Mesenchymal stem cell (in vitro differentiated cells and primary cell): ENCODE measurements around the gene TAPT1.
A peak's percentile ranks its signal among the peaks of the same experiment; 100 is the strongest.

ENCODE experiments used
- DNase-seq: peaks from one replicate; pipeline ENCODE4 v3.0.0-alpha.2; 2013
- H2AFZ ChIP-seq: one replicate; pipeline ENCODE4 v1.6.1; 2013; ENCODE audit warnings: low read depth, mild to moderate bottlenecking, control low read depth, inconsistent platforms, low read length, moderate library complexity
- H2AK5ac ChIP-seq: 2 replicates; pipeline ENCODE4 v1.6.1; 2013; ENCODE audit warnings: low read length, moderate library complexity, mild to moderate bottlenecking, inconsistent platforms; ENCODE audit not compliant: severe bottlenecking
- H2BK120ac ChIP-seq: one replicate; pipeline ENCODE4 v1.6.1; 2013; ENCODE audit warnings: low read depth, mild to moderate bottlenecking, inconsistent platforms, low read length, moderate library complexity
- H2BK12ac ChIP-seq, 2 experiments: one replicate each; pipeline ENCODE4 v1.6.1; 2013; ENCODE audit warnings: inconsistent platforms in 2 of 2, low read length in 2 of 2, mild to moderate bottlenecking in 2 of 2, moderate library complexity in 2 of 2, control low read depth in 1 of 2
- H2BK15ac ChIP-seq: one replicate; pipeline ENCODE4 v1.6.1; 2013; ENCODE audit warnings: mild to moderate bottlenecking, low read depth, inconsistent platforms; ENCODE audit not compliant: poor library complexity, severe bottlenecking
- H2BK5ac ChIP-seq: 2 replicates; pipeline ENCODE4 v1.6.1; 2013; ENCODE audit warnings: low read depth, mild to moderate bottlenecking, low read length, control low read depth, inconsistent platforms; ENCODE audit not compliant: poor library complexity, severe bottlenecking
- H3K14ac ChIP-seq, 2 experiments: one replicate each; pipeline ENCODE4 v1.6.1; 2013; ENCODE audit warnings: inconsistent platforms in 2 of 2, low read length in 2 of 2, control low read depth in 1 of 2, mild to moderate bottlenecking in 1 of 2, moderate library complexity in 1 of 2
- H3K18ac ChIP-seq, 2 experiments: one replicate each; pipeline ENCODE4 v1.6.1; 2013; ENCODE audit warnings: inconsistent platforms in 2 of 2, low read length in 2 of 2, control low read depth in 1 of 2, low read depth in 1 of 2, mild to moderate bottlenecking in 1 of 2
- H3K23ac ChIP-seq, 2 experiments: one replicate each; pipeline ENCODE4 v1.6.1; 2013; ENCODE audit warnings: inconsistent platforms in 2 of 2, low read length in 2 of 2, mild to moderate bottlenecking in 2 of 2, moderate library complexity in 2 of 2, control low read depth in 1 of 2
- H3K27ac ChIP-seq: 2 replicates; pipeline ENCODE4 v1.5.1; 2013; ENCODE audit warnings: mild to moderate bottlenecking, moderate library complexity, low read length, control low read depth, inconsistent platforms; ENCODE audit not compliant: poor library complexity, severe bottlenecking
- H3K27me3 ChIP-seq, 2 experiments: 2 replicates each; pipeline versions ENCODE4 v1.6.1 to v1.7.0; 2013; ENCODE audit warnings: low read length in 2 of 2, mild to moderate bottlenecking in 2 of 2, moderate library complexity in 2 of 2, control low read depth in 1 of 2, inconsistent platforms in 1 of 2; ENCODE audit not compliant: control insufficient read depth in 1 of 2, insufficient read depth in 1 of 2
- H3K36me3 ChIP-seq, 2 experiments: 2 replicates each; pipeline versions ENCODE4 v1.6.1 to v1.7.0; 2013; ENCODE audit warnings: low read length in 2 of 2, control low read depth in 1 of 2, inconsistent platforms in 1 of 2, low read depth in 1 of 2, mild to moderate bottlenecking in 1 of 2; ENCODE audit not compliant: insufficient read depth in 2 of 2, control insufficient read depth in 1 of 2
- H3K4ac ChIP-seq, 2 experiments: one replicate each; pipeline ENCODE4 v1.6.1; 2013; ENCODE audit warnings: inconsistent platforms in 2 of 2, low read length in 2 of 2, mild to moderate bottlenecking in 2 of 2, moderate library complexity in 2 of 2, control low read depth in 1 of 2, low read depth in 1 of 2
- H3K4me1 ChIP-seq: 2 replicates; pipeline ENCODE4 v1.6.1; 2013; ENCODE audit warnings: low read depth, low read length, control low read depth; ENCODE audit not compliant: control insufficient read depth, insufficient read depth
- H3K4me2 ChIP-seq: 2 replicates; pipeline ENCODE4 v1.6.1; 2013; ENCODE audit warnings: low read length, mild to moderate bottlenecking, inconsistent platforms; ENCODE audit not compliant: poor library complexity, severe bottlenecking
- H3K4me3 ChIP-seq, 2 experiments: 2 replicates each; pipeline versions ENCODE4 v1.5.1 to v1.7.0; 2013; ENCODE audit warnings: low read length in 2 of 2, mild to moderate bottlenecking in 2 of 2, control low read depth in 1 of 2, low read depth in 1 of 2; ENCODE audit not compliant: insufficient read depth in 1 of 2
- H3K79me1 ChIP-seq: replicated peaks from 2 replicates; pipeline ENCODE4 v1.6.1; 2013; ENCODE audit warnings: mild to moderate bottlenecking, control low read depth, low read length, inconsistent platforms; ENCODE audit not compliant: poor library complexity, severe bottlenecking
- H3K9ac ChIP-seq: 2 replicates; pipeline ENCODE4 v1.7.0; 2013; ENCODE audit warnings: mild to moderate bottlenecking, low read length, moderate library complexity
- H3K9me3 ChIP-seq: 2 replicates; pipeline ENCODE4 v1.7.0; 2013; ENCODE audit warnings: mild to moderate bottlenecking, low read length; ENCODE audit not compliant: control insufficient read depth
- H4K8ac ChIP-seq: one replicate; pipeline ENCODE4 v1.6.1; 2013; ENCODE audit warnings: inconsistent platforms, mild to moderate bottlenecking, low read length, moderate library complexity
- H4K91ac ChIP-seq: one replicate; pipeline ENCODE4 v1.6.1; 2013; ENCODE audit warnings: mild to moderate bottlenecking, low read length, inconsistent platforms
- whole genome bisulfite sequencing: methylation state at CpG from one replicate; pipeline ENCODE4 v1.1.7; 2013; ENCODE audit warnings: mixed read lengths; 5-methylcytosine and 5-hydroxymethylcytosine counted together

TAPT1 gene

DNA sequence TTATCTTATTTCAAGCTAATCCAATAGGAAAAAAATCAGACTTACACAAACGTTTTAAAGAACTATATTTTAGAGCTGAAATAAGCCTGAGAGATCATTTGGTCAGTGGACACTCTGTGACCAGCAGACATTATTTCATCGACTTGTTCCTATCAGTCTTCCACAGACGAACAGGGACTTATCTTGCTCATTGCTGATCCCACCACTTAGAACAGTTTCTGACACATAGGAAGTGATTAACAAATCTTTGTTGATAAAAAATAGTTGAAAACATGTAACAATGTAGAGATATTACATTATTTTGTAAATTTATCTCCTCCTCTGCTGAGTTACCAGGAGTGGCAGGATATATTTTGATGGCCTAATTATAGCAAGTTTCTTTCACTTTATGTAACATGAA, 65.8 kb downstream of the TAPT1 start:
- H2BK12ac ChIP-seq, result no peak overlapping the region
- H3K36me3 ChIP-seq, result peaks cover 10 to 38% of the 10 kb centered on the region in 2 experiments
- no peak overlapping the region for H3K9ac ChIP-seq
- H3K27ac ChIP-seq, result no peak overlapping the region
- H3K4me1 ChIP-seq, result peaks cover 6% of the 10 kb centered on the region
- H3K27me3 ChIP-seq, result no peaks in the 10 kb centered on the region
- H3K4ac ChIP-seq, result no peak overlapping the region
- H2AK5ac ChIP-seq, result no peak overlapping the region
- no peak for DNase-seq
- 71% methylated on average over 2 of the region's 3 CpGs for WGBS
- no peak overlapping the region for H2BK5ac ChIP-seq
- no peak overlapping the region for H3K4me2 ChIP-seq
- no peak overlapping the region for H4K8ac ChIP-seq
- H2AFZ ChIP-seq, result no peak overlapping the region
- H3K79me1 ChIP-seq, result no peaks in the 10 kb centered on the region
- no peak overlapping the region for H3K4me3 ChIP-seq
- no peak overlapping the region for H3K23ac ChIP-seq
- no peak overlapping the region for H3K18ac ChIP-seq
- H2BK15ac ChIP-seq, result no peak overlapping the region
- no peak overlapping the region for H2BK120ac ChIP-seq
- H4K91ac ChIP-seq, result no peak overlapping the region
- no peak overlapping the region for H3K14ac ChIP-seq
- no peaks in the 10 kb centered on the region for H3K9me3 ChIP-seq

DNA sequence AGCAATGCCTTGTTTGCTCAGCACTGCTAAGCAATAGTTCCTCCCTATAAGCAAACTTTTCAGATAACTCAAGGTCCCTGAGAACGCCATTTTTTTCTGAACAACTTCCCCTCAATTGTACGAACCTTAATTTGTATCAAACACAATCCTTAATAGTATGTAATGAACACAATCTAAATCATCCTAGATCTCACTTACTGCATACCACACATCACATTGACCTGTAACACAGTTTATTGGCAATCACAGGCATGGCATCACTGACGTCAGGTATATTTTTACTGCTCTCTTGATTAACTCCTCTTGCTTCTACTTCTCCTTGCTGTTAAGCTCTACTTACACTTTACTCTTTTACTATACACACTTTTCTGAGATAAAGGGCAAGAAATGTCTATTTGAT, 67.0 kb downstream of the TAPT1 start:
- Histone ChIP-seq H2BK12ac (no peak overlapping the region), H4K91ac (no peak overlapping the region), H3K27ac (no peak overlapping the region), H3K4me1 (peaks cover 6% of the 10 kb centered on the region), H2AK5ac (no peak overlapping the region), H4K8ac (no peak overlapping the region), H3K79me1 (no peaks in the 10 kb centered on the region), H3K9ac (no peak overlapping the region), H3K4ac (no peak overlapping the region), H3K36me3 (peaks cover 7 to 29% of the 10 kb centered on the region in 2 experiments), H3K23ac (no peak overlapping the region), H3K4me2 (no peak overlapping the region), H3K18ac (no peak overlapping the region), H2BK5ac (no peak overlapping the region), H3K27me3 (no peaks in the 10 kb centered on the region), H3K14ac (no peak overlapping the region), H3K4me3 (no peak overlapping the region), H2AFZ (no peak overlapping the region), H3K9me3 (no peaks in the 10 kb centered on the region), H2BK15ac (no peak overlapping the region), H2BK120ac (no peak overlapping the region)
- WGBS, result 97% methylated on average over 3 of the region's 3 CpGs
- no peak for DNase-seq

DNA sequence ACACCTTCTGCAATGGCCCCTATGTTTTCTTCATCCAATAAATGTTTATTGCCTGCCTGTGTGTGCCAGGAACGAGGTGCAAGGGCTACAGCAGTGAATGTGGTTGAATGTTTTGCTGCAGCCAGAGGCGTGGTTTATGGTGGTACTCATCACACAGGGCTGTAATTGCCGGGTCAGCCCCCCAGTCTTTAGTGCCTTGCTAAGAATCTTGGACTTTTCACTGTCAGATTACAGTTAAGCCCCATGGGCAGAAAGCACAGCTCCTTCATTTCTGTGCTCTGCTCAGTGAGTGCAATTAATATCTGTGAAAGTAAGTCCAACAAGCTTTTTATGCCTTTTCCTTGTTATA, 67.8 kb downstream of the TAPT1 start:
- H3K27ac ChIP-seq, result no peak overlapping the region
- no peaks in the 10 kb centered on the region for H3K27me3 ChIP-seq
- H2BK120ac ChIP-seq, result no peak overlapping the region
- H3K9ac ChIP-seq, result no peak overlapping the region
- no peak overlapping the region for H4K8ac ChIP-seq
- H3K4me2 ChIP-seq, result no peak overlapping the region
- peaks cover 6 to 21% of the 10 kb centered on the region in 2 experiments for H3K36me3 ChIP-seq
- peaks cover 6% of the 10 kb centered on the region for H3K4me1 ChIP-seq
- no peak for DNase-seq
- no peak overlapping the region for H2AK5ac ChIP-seq
- H3K18ac ChIP-seq, result no peak overlapping the region
- H2BK12ac ChIP-seq, result peak overlapping the region in 1 of 2 experiments; percentile 28
- H3K79me1 ChIP-seq, result no peaks in the 10 kb centered on the region
- H3K9me3 ChIP-seq, result no peaks in the 10 kb centered on the region
- no peak overlapping the region for H3K4me3 ChIP-seq
- H2BK5ac ChIP-seq, result no peak overlapping the region
- H2BK15ac ChIP-seq, result no peak overlapping the region
- no peak overlapping the region for H4K91ac ChIP-seq
- no peak overlapping the region for H3K23ac ChIP-seq
- H2AFZ ChIP-seq, result no peak overlapping the region
- no peak overlapping the region for H3K14ac ChIP-seq
- WGBS, result 26% methylated on average over 3 of the region's 3 CpGs
- no peak overlapping the region for H3K4ac ChIP-seq

DNA sequence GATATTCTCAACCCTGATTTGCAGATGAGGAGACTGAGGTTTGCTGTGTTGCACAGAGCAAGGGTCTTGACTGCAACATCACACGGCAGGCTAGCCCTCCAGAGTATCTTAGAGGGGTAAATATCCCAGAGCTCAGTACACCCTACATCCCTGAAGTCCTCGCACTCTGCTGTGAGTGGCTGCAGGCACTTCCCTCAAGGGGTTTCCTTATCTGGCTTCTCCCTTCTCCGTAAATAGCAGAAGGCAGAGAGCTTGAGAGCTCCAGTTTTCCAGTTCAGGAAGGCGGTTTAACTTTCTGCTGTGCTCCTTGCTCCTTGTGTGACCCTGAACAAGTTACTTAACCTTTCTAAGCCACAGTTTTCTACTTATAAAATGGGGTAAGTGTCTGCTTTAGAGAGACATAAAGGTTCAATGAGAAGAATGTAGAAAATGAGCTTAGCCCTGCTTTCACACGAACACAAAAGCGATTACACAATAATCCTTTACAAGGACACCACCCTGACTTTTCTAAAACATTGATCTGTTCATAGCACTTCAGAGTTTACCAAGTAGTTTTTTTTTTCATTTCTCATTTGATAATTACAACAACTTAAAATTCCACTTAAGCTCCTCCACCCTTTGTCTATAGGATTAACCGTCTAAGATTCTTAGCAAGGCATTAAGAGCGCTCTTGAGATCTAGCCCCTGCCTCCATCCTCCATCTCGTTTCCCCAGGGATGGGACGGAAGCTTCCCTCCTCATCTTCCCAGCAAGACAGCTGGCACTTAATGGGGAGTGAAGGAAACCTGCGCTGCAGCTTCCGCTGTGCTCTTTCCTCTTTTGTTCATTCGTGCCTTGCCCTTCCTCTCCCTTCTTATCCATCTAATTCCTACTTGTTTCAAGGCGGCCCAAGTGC, 68.4 kb downstream of the TAPT1 start:
- H3K14ac ChIP-seq, result no peak overlapping the region
- H3K27ac ChIP-seq, result no peak overlapping the region
- H3K27me3 ChIP-seq, result no peaks in the 10 kb centered on the region
- H3K18ac ChIP-seq, result no peak overlapping the region
- no peak overlapping the region for H2AFZ ChIP-seq
- WGBS, result 68% methylated on average over 14 of the region's 14 CpGs
- no peak overlapping the region for H2BK15ac ChIP-seq
- H3K9me3 ChIP-seq, result no peaks in the 10 kb centered on the region
- H3K9ac ChIP-seq, result no peak overlapping the region
- no peak overlapping the region for H4K8ac ChIP-seq
- H3K4me2 ChIP-seq, result no peak overlapping the region
- H3K36me3 ChIP-seq, result peaks cover 6 to 15% of the 10 kb centered on the region in 2 experiments
- H3K4me1 ChIP-seq, result peaks cover 6% of the 10 kb centered on the region
- no peaks in the 10 kb centered on the region for H3K79me1 ChIP-seq
- H2AK5ac ChIP-seq, result no peak overlapping the region
- H3K23ac ChIP-seq, result peak overlapping the region in 1 of 2 experiments; percentile 17
- DNase-seq, result peak; percentile 37
- no peak overlapping the region for H2BK120ac ChIP-seq
- no peak overlapping the region for H2BK5ac ChIP-seq
- H3K4ac ChIP-seq, result no peak overlapping the region
- H3K4me3 ChIP-seq, result no peak overlapping the region
- no peak overlapping the region for H4K91ac ChIP-seq
- peak overlapping the region in 1 of 2 experiments; percentile 28 for H2BK12ac ChIP-seq
